ENCODE measurements around the gene RERE.

DNA sequence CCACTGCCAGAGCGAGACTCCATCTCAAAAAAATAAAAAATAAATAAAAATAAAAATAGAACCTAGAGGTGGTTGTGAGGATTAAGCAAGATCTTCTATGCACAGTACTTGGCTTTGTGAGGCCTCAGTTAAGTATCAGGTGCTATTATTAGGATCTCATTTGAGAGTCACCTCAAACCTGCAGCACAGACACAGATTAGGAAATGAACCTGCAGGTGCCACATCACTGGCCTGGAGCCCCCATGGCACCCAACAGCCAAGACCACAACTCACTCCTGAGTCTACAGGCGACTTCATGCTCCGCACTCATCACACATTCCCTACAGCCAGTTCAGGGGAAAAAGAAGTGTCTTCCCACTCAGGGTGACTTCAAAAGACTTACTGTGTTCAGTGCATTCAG lies 322.8 kb downstream of the RERE start:
- TF ChIP-seq, protein P1, sequence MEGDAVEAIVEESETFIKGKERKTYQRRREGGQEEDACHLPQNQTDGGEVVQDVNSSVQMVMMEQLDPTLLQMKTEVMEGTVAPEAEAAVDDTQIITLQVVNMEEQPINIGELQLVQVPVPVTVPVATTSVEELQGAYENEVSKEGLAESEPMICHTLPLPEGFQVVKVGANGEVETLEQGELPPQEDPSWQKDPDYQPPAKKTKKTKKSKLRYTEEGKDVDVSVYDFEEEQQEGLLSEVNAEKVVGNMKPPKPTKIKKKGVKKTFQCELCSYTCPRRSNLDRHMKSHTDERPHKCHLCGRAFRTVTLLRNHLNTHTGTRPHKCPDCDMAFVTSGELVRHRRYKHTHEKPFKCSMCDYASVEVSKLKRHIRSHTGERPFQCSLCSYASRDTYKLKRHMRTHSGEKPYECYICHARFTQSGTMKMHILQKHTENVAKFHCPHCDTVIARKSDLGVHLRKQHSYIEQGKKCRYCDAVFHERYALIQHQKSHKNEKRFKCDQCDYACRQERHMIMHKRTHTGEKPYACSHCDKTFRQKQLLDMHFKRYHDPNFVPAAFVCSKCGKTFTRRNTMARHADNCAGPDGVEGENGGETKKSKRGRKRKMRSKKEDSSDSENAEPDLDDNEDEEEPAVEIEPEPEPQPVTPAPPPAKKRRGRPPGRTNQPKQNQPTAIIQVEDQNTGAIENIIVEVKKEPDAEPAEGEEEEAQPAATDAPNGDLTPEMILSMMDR (IDR thresholded peaks at IDR 0.05; ENCODE audit: insufficient read depth, low read depth, low read length) = no peak
- no peak for TF ChIP-seq EZH2 (IDR thresholded peaks at IDR 0.05; ENCODE audit: insufficient read depth, low read length)
